Mesothelial cell of epicardium (in vitro differentiated cells): Measurements from ENCODE around the gene PPP3R1. TPM values are rescaled to one million over a fixed set of nuclear protein-coding genes. Genes with fewer than 3 reads are reported as not detected.
A peak's percentile ranks its signal among the peaks of the same experiment; 100 is the strongest.

ENCODE experiments used
- DNase-seq, 2 experiments: peaks; one replicate each; pipeline ENCODE4 v3.0.0; 2021; ENCODE audit warnings: low spot score in 2 of 2; ENCODE audit not compliant: unreplicated experiment in 2 of 2
- H3K27ac Mint-ChIP-seq: 2 replicates; pipeline ENCODE4 v1.8.0; 2021; ENCODE audit warnings: mixed read lengths
- H3K27me3 Mint-ChIP-seq: 2 replicates; pipeline ENCODE4 v1.8.0; 2021; ENCODE audit warnings: low read depth, mixed read lengths
- H3K36me3 Mint-ChIP-seq: 2 replicates; pipeline ENCODE4 v1.8.0; 2021; ENCODE audit warnings: mixed read lengths
- H3K4me1 Mint-ChIP-seq: 2 replicates; pipeline ENCODE4 v1.8.0; 2021; ENCODE audit warnings: mixed read lengths
- H3K4me3 Mint-ChIP-seq: 2 replicates; pipeline ENCODE4 v1.8.0; 2021; ENCODE audit warnings: mild to moderate bottlenecking, moderate library complexity, mixed read lengths
- H3K9me3 Mint-ChIP-seq: 2 replicates; pipeline ENCODE4 v1.8.0; 2021; ENCODE audit warnings: mixed read lengths
- CTCF ChIP-seq: fragments of 200-600 bp; sonication (generic); IDR thresholded peaks from one replicate; pipeline ENCODE4 v1.5.0; 2021; ENCODE audit warnings: antibody characterized with exemption; ENCODE audit not compliant: unreplicated experiment
- total RNA-seq: library from RNA; stranded (reverse); gene quantifications from 3 replicates; pipeline ENCODE4 v1.2.1, GENCODE V29; 2021

Gene PPP3R1
- total RNA-seq, 1 donor from 2014 or later, result 62.8 TPM

DNA sequence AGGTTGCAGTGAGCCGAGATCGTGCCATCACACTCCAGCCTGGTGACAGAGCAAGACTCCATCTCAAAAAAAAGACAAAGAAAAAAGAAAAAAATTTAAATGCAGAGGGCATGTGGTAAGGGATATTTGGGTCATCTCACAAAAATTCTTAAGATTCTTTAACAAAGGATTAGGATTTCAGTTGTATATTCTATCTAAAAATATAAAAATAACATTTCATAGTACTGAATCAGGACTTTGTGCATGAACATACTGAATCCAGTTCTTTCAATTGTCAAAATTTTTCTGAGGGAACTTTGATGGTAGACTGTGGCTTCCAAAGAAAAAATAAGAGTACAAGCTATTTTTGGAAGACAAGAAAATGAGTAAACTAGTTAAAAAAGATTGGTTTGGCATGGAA, 6.5 kb upstream of the PPP3R1 start:
- no peaks in the 10 kb centered on the region for H3K36me3 Mint-ChIP-seq
- no peak for DNase-seq
- TF ChIP-seq CTCF, result no peak
- H3K4me1 Mint-ChIP-seq, result peaks cover 10% of the 10 kb centered on the region
- H3K27ac Mint-ChIP-seq, result no peak overlapping the region
- no peak overlapping the region for H3K4me3 Mint-ChIP-seq
- peaks cover 1% of the 10 kb centered on the region for H3K27me3 Mint-ChIP-seq
- H3K9me3 Mint-ChIP-seq, result no peaks in the 10 kb centered on the region

- H3K36me3 Mint-ChIP-seq, result no peaks in the 10 kb centered on the region
- no peak overlapping the region for H3K27ac Mint-ChIP-seq
- no peaks in the 10 kb centered on the region for H3K9me3 Mint-ChIP-seq
- TF ChIP-seq CTCF, result no peak
- H3K4me1 Mint-ChIP-seq, result peaks cover 10% of the 10 kb centered on the region
- H3K27me3 Mint-ChIP-seq, result peaks cover 1% of the 10 kb centered on the region
- no peak overlapping the region for H3K4me3 Mint-ChIP-seq
- DNase-seq, result no peak
Observed at GRCh38 chr2:68256093-68256450, 3.7 kb upstream of the PPP3R1 start.

DNA sequence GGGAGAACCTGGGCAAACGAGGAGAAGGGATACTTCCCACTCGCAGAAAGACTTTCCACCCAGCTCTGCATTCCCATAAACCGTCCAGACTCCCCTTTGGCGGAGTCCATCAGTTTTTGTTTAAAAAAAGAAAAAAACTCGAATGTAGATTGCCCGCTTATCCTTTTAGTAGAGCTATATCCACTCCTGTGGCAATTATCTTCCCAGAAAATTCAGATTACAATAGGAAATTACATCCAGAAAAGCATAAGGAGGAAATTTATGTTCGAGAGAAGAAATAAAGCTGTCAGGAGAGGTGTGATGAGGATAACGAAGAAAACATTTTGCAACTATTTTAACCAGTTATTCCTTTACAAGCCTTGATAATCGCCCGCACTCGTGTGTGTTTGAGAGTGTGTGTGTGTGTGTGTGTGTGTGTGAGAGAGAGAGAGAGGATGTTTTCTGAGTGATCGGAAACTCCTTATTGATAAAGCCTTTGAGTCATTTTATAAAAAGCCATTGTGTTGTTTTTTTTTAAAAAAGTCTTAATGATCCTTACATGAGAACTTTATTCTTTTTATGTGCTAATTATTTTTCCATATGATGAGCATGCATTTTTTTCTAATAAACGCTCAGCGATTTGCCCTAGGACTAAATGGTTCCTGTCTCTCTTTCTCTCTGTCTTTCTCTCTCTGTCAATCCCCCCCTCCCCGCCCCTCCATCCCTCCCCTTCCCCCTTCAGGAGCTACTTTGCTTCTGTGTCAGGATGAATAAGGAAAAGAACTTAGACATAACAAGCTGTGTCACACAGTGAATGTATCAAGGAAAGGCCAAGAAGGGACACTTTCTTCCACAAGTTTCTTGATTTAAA, 1.1 kb upstream of the PPP3R1 start:
- DNase-seq, result no peak
- H3K36me3 Mint-ChIP-seq, result no peaks in the 10 kb centered on the region
- H3K27me3 Mint-ChIP-seq, result no peaks in the 10 kb centered on the region
- TF ChIP-seq CTCF, result no peak
- peaks cover 23% of the 10 kb centered on the region for H3K4me1 Mint-ChIP-seq
- peak overlapping the region; percentile 99 for H3K27ac Mint-ChIP-seq
- H3K9me3 Mint-ChIP-seq, result no peaks in the 10 kb centered on the region
- H3K4me3 Mint-ChIP-seq, result peak overlapping the region; percentile 95

DNA sequence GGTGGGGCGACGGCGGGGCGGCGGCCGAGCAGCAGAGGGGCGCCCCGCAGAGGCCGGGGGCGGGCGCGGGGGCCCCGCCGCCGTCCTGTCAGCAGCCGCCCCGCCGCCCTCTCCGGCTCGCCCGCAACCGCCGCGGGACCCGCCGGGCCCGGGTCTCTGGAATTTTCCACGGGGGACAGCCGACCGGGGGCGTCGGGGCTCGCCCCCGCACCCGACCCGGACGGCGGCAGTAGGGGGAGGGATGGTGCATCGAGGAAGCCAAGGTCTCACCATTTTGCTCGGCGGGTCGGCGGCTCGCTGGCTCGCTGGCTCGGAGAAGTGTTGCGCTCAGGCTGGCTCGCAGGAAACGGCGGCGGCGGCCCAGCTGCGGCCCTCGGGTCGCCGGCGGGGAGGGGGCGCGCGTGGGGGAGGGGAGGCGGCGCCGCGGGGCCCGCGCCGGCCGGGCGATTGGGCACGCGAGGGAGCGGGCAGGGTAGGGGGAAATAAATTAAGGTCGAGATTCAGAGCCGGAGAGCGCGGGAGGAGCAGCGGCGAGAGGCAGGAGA, 405 bp downstream of the PPP3R1 start:
- Mint-ChIP-seq H3K4me3 (peak overlapping the region; percentile 95), H3K27ac (peak overlapping the region; percentile 96), H3K4me1 (peaks cover 23% of the 10 kb centered on the region), H3K36me3 (no peaks in the 10 kb centered on the region), H3K27me3 (no peaks in the 10 kb centered on the region), H3K9me3 (no peaks in the 10 kb centered on the region)
- peak; percentile 36 to 67 for DNase-seq
- TF ChIP-seq CTCF, result no peak

DNA sequence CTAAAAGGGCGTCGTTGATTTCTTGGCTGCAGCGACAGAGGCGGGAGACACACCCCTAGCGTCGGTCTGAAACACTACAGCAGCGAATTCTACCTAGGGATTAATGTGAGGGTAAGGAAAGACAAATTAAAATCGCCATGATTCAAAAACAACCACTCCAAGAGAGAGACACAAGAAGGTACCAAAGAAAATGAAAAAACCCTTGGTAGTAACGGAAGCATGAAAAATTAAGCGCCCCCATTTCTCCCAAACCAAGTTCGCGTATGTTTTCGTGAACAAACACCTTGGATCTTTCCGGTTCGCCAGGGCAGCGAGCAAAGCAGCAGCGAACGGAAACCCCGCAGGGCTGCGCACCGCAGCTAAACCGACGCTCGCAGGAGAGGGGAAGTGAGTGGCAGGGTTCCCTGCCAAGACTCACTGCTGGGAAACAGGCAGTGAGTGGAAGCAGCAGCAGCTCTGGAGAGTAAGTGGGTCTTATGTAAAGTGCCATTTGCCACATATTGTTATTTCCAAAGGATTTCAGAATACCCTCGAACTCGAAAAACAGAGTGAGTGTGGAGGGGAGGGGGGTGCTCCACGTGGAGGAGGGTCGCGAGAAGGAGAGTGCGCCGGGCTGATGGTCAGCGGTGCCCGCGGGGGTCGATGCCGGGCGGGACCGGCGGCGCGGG, 1.0 kb downstream of the PPP3R1 start:
- Mint-ChIP-seq H3K4me1 (peaks cover 23% of the 10 kb centered on the region), H3K36me3 (no peaks in the 10 kb centered on the region), H3K9me3 (no peaks in the 10 kb centered on the region), H3K27me3 (no peaks in the 10 kb centered on the region), H3K4me3 (peak overlapping the region; percentile 79), H3K27ac (peak overlapping the region; percentile 95)
- DNase-seq, result peak; percentile 36 to 56
- peak; percentile 76 for TF ChIP-seq CTCF
